Prostate gland (tissue), 2 donors: ENCODE results near the gene FAM24B.

Experiments used
- CTCF ChIP-seq, 4 experiments: fragments of 200-600 bp in 2 of 4; fragments of 450-650 bp in 2 of 4; sonication (generic) in 2 of 4; IDR thresholded peaks; 1 replicate in 3 of 4; 2 replicates in 1 of 4; pipeline ENCODE4 v1.5.1; 2016 to 2019; ENCODE audit warnings: antibody characterized with exemption in 4 of 4, mild to moderate bottlenecking in 2 of 4, moderate library complexity in 2 of 4
- POLR2A ChIP-seq: fragments of 450-650 bp; IDR thresholded peaks from one replicate; pipeline ENCODE4 v1.6.1; 2016; ENCODE audit warnings: antibody characterized with exemption, mild to moderate bottlenecking
- POLR2AphosphoS5 ChIP-seq: sonication (generic); formaldehyde crosslinking; IDR thresholded peaks from one replicate; pipeline ENCODE4 v1.6.1; 2017; ENCODE audit warnings: antibody characterized with exemption

DNA sequence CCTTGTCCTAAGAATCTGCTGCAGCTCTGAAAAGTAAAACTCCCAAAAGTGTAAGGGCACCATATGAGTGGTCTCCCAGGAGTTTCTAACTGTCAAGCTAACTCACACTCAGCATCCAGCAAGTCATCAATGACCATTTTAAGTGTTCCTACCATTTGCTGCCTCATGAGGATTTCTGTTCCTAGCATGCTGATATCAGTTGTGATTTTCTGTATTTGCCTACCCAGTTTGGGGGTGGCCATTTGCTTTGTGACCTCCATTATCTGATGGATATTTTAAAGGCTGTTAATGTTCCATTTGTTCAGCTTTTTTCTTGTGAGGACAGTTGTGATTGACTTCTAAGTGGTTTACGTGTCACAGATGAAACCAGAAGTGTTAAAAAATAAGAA is 2.9 kb downstream of the FAM24B start:
- no peak for TF ChIP-seq POLR2A
- TF ChIP-seq CTCF (IDR thresholded peaks at IDR 0.05): no peak
- TF ChIP-seq POLR2AphosphoS5: no peak
